GM18868 (cell line): ENCODE results near the gene LYL1.
"Not testable (repeated sequence)": the region's sequence is repeated elsewhere in the genome, so short reads cannot be mapped to it uniquely, and the experiment has no call there.

Experiments
- ATAC-seq: cut with Tn5 transposase; IDR thresholded peaks from one replicate; pipeline ENCODE4 v1.9.1; 2021; ENCODE audit warnings: mild to moderate bottlenecking, moderate library complexity; ENCODE audit not compliant: unreplicated experiment

The LYL1 gene

GRCh38 chr19:13102666-13103580 lies at the start of gene LYL1:
Gene LYL1 (minus strand): TSS chr19:13102858. CDS start chr19:13101171, 1,687 bp downstream.
- peak; percentile 34 for ATAC-seq

GRCh38 chr19:13151605-13152355 lies 49.1 kb upstream of the LYL1 start:
- peak; percentile 37 for ATAC-seq

- ATAC-seq, result peak; percentile 3
Observed at GRCh38 chr19:13150931-13151604, 48.4 kb upstream of the LYL1 start.

GRCh38 chr19:13150187-13150930 lies 47.7 kb upstream of the LYL1 start, which contains the start of the genes IER2 and STX10:
Gene IER2 (plus strand): TSS chr19:13150411. CDS start chr19:13153187, 2,776 bp downstream.
Gene STX10 (minus strand): TSS chr19:13150375. CDS start chr19:13150173, 202 bp downstream.
- peak; percentile 33 for ATAC-seq

- no peak for ATAC-seq
Observed at GRCh38 chr19:13149628-13150186, 47.0 kb upstream of the LYL1 start.

GRCh38 chr19:13149173-13149627 lies 46.5 kb upstream of the LYL1 start:
- not testable (repeated sequence) for ATAC-seq

- ATAC-seq, result no peak
Observed at GRCh38 chr19:13146763-13147563, 44.3 kb upstream of the LYL1 start.

GRCh38 chr19:13139633-13140311 lies 37.1 kb upstream of the LYL1 start:
- ATAC-seq, result no peak

GRCh38 chr19:13138916-13139198 lies 36.2 kb upstream of the LYL1 start:
- ATAC-seq, result no peak

- no peak for ATAC-seq
Observed at GRCh38 chr19:13138171-13138915, 35.7 kb upstream of the LYL1 start.

GRCh38 chr19:13137290-13137794 lies 34.7 kb upstream of the LYL1 start:
- no peak for ATAC-seq

- no peak for ATAC-seq
Observed at GRCh38 chr19:13135068-13136062, 32.7 kb upstream of the LYL1 start.

- ATAC-seq, result no peak
Observed at GRCh38 chr19:13134626-13135025, 32.0 kb upstream of the LYL1 start.

- no peak for ATAC-seq
Observed at GRCh38 chr19:13133241-13133870, 30.7 kb upstream of the LYL1 start.

- no peak for ATAC-seq
Observed at GRCh38 chr19:13132471-13133180, 30.0 kb upstream of the LYL1 start.
